Hepatic stellate cell (primary cell): ENCODE data around the gene FKBP7.
A peak's percentile ranks its signal among the peaks of the same experiment; 100 is the strongest.
"Not testable (repeated sequence)": the region's sequence is repeated elsewhere in the genome, so short reads cannot be mapped to it uniquely, and the experiment has no call there.

ENCODE experiments used
- DNase-seq: peaks from one replicate; pipeline ENCODE4 v3.0.0; 2011; ENCODE audit warnings: low spot score

Gene FKBP7

DNA sequence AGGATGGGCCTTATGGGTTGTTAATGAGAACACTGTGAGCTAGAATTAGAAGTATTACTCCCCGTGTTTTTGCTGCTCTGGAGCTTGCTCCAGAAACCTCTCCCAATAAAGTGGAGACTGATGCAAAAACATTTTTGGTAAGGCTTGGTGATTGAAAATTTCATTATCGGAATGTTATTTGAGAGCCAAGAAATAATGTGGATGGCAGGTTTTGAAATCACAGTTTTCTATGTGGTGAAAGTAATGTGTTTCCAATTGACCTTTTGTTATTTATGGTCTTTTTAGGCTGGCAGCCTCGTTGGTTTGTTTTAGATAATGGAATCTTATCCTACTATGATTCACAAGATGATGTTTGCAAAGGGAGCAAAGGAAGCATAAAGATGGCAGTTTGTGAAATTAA lies 7.0 kb upstream of the FKBP7 start:
- DNase-seq: no peak

DNA sequence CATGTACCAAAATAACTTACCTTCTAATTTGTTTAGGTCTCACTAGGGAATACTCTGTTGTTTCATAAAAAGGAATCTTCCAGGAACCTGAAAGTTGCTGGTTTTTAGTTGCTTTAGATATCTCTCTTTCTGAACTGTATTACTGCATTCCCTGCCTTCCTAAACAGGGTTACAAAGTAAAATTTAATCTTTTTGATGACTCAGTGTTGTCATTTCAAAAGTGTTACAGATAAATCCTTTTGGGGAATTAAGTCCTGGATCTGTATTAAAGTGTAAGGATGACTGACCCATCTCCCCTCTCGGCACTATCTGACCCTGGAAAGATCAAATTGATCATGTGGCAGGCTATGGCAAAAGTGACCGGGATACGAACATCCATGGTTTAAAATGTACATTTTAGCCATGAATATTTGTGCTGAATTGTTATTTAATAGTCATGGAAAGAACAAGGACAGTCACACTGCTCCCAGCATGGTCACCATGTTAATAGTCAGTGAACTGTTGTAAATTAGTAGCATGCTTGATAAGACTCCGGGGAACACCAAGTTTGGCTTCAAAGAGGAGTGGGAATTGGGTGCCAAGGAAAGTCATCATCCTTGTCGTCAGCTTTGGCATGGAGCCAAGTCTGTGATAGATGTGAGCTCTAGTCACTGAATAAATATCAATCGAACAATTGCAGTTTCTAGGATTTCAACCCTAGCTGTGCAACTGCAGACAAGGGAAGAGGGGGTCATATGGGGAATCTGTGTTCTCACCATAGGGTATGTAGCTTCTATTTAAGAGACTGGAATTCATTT lies 6.0 kb upstream of the FKBP7 start:
- no peak for DNase-seq

DNA sequence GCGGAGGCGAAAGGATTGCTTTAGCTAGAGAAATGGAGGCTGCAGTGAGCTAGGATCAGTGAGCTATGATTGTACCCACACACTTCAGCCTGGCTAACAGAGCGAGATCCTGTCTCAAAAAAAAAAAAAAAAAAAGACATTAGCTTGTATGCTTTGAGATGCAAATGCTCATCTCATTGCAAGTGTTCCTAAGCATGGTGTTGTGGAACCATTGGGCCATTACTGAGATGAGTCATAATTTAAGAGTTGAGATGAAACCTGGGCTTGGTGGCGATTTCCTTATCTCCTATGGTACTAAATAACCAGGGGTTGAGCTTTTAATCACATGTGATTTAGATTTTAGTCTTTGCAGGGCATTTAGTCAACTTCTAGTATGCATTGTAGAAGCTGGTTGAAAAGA lies 4.0 kb upstream of the FKBP7 start:
- no peak for DNase-seq

GRCh38 chr2:178480227-178481181 lies 2.1 kb upstream of the FKBP7 start, which contains the start of gene PLEKHA3:
PLEKHA3 (plus strand) TSS chr2:178480457; CDS start chr2:178480870, 413 bp downstream.
- DNase-seq: peak; percentile 94

- DNase-seq: no peak
Observed at GRCh38 chr2:178479758-178480226, 1.4 kb upstream of the FKBP7 start.

DNA sequence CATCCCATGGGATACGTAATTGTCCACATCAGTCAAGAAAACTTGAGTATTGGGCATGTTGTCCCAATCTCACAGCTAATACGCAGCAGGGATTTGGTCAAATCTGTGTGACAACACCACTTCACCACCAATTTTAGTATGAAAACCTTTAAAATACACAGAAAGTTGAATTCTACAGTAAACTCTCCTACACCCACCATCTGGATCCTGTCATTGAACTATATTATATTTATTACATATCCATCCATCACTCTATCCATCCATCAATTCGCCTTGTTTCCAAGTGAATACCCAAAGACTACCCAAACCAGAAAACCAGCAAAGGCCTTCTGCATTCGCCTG lies 846 bp upstream of the FKBP7 start:
- no peak for DNase-seq

DNA sequence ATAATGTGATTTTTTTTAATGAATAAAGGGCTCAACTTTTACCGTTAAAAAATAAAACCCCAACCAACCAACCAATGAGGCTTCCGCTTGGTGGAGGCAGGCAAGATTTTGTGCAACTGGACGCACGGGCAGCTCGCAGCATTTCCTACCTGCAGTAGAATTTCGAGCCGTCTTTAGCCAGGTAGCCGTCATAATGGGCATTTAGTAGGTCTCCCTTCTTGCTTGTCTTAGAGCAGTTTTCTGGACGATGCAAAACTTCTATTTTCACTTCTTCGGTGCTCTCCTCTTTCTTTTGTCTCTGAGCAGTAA lies 316 bp downstream of the FKBP7 start:
- DNase-seq: peak; percentile 39

DNA sequence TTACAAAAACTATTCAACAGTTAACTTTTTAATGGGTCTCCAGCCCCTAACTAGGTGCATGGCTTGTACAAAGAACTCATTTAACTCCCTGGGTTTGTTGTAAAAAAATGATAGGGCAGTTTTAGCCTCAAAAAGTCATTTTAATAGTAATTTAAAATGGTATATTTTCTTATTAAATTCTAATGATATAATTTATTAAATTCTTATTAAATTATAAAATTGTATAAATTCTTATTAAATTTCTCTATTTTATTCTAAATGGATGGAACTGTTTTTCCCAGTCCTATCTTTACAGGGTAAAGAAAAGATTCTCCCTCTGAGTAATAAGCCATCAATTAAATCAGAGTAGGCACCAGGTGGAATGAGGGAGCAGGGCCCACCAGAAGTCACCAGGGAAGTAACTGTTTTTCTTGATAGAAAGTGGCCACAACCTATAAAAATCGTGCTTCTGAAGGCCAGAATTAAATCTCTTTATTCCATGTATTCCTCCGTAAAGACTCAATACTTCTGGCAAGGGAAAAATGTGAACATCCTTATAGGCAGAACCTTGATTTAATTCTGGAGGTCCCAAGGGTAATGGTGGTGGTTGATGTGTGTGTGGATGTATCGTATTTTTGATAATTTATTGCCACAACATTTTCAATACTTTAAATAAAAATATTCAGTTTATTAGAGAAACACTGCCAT lies 814 bp downstream of the FKBP7 start:
- peak; percentile 9 for DNase-seq

- DNase-seq: no peak
Observed at GRCh38 chr2:178476477-178476876, 1.9 kb downstream of the FKBP7 start.

GRCh38 chr2:178474560-178474959 lies 3.8 kb downstream of the FKBP7 start:
- no peak for DNase-seq

DNA sequence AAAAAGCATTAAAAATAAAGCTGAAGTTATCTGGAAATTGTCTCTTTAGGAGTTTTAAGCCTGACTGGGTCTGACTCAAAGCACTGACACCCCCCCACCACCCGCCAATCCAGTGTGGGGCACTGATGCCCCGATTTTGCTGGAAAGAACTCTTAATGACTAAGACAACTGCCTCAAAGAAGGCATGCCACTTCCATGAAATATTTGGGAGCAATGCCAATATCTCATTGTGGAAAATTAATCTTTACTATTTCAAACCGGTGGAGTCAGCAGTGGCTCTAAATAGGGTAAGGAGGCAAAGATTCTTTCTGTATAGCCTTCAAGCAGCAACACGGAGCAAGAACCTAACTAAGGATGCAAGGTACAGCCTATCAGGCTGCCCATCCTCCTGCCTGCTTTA lies 4.5 kb downstream of the FKBP7 start:
- no peak for DNase-seq

GRCh38 chr2:178473373-178473772 lies 5.0 kb downstream of the FKBP7 start:
- no peak for DNase-seq

- DNase-seq: not testable (repeated sequence)
Observed at GRCh38 chr2:178471313-178471712, 7.1 kb downstream of the FKBP7 start.

- DNase-seq: no peak
Observed at GRCh38 chr2:178469219-178469849, 9.1 kb downstream of the FKBP7 start.

- no peak for DNase-seq
Observed at GRCh38 chr2:178457390-178457886, 21.0 kb downstream of the FKBP7 start.

- no peak for DNase-seq
Observed at GRCh38 chr2:178455947-178456346, 22.5 kb downstream of the FKBP7 start.

DNA sequence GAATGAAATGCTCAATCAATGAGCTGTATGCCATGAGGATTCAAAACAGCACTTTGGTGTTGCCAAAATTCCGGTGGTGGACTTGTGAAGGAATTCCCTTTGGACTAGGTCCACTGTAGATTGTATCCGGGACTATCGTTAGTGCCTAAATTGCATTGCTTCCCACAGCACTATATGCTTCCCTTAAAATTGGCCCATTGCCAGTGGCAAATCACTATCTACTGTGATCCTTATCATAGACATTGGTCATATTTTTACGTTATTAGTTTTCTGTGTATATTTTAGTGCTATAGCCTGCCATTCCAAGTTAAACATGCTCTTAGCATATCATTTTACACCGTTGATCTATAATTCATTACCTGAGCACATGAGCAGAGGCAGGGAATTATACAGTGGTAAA lies 25.5 kb downstream of the FKBP7 start:
- DNase-seq: no peak

- DNase-seq: no peak
Observed at GRCh38 chr2:178452334-178452733, 26.1 kb downstream of the FKBP7 start.

DNA sequence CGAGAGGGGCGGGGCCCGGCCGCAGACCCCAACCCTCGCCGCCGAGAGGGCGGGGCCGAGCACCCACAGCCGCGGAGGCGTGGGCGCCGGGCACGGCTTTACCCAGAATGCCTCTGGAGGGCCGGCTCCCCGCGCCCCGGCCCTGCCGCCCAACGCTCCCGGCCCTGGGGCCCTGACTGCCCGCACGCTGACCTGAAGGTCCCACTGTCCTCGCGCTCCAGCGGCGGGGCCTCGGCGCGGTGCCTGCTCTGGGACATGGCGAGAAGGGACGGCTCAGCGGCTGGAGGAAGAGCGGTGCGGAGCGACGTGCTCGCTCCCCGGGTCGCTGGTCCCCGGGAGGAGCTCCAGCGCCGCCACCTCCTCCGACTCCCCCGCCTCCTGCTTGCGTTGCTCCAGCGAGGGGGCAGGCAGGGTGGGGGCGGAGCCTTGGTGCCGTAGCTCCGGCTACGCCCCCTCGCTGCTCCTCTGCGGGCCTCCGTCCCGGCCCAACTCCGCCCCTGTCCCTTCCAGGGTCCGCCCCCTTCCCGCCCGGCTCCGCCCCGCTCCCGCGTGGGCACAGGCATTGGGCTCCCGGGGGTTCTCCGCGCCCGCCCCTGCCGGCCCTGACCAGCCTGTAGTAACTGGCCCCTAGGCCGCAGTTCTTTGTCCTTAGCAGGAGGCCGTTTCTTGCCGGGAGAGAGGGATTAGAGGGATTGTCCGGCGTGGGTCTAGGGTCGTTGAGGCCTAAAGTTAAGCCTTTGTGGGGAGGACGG lies 27.4 kb downstream of the FKBP7 start, which contains the start of the genes PJVK and PRKRA:
TSS of gene PJVK (plus strand) at position 605 of the 752 bp plus-strand sequence. CDS start 2,032 bp downstream, outside the sequence.
TSS of gene PRKRA (minus strand) at position 402 of the 752 bp plus-strand sequence. CDS start at position 257, 145 bp downstream.
- peak; percentile 93 for DNase-seq

DNA sequence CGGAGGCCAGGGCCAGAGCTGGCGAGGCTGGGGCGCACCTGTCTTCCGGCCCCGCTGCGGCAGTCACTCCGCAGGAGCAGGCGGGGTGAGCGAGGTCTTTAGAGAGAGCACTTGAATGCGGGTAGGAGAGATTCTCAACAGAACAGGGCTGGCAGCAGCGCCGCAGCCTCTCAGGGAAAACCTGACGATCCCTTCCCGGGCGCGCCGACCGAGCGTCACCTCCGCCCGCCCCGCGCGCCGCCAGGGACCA lies 28.0 kb downstream of the FKBP7 start:
- DNase-seq: no peak
